Prostate gland (tissue), 2 donors: ENCODE data around the gene STAT5B. TPM values are rescaled to one million over a fixed set of nuclear protein-coding genes. Genes with fewer than 3 reads are reported as not detected.
A peak's percentile ranks its signal among the peaks of the same experiment; 100 is the strongest.

Experiments used
- DNase-seq: peaks from one replicate; pipeline ENCODE4 v3.0.0-alpha.2; 2019; ENCODE audit warnings: low spot score
- H3K27ac ChIP-seq, 2 donors: fragments of 200-600 bp; sonication (generic); 2 replicates each; pipeline ENCODE4 v1.5.1; 2017 to 2019
- H3K27me3 ChIP-seq: fragments of 200-600 bp; sonication (generic); replicated peaks from 2 replicates; pipeline ENCODE4 v1.5.1; 2019; ENCODE audit not compliant: insufficient read depth
- H3K36me3 ChIP-seq, 2 donors: fragments of 200-600 bp; sonication (generic); 1 replicate in 1 of 2; 2 replicates in 1 of 2; pipeline versions ENCODE4 v1.5.1 to v1.8.1; 2017 to 2019
- H3K4me1 ChIP-seq: fragments of 200-600 bp; sonication (generic); replicated peaks from 2 replicates; pipeline ENCODE4 v1.5.1; 2019
- H3K4me3 ChIP-seq, 2 donors: fragments of 200-600 bp; sonication (generic); 2 replicates each; pipeline ENCODE4 v1.5.1; 2017 to 2019
- H3K9me3 ChIP-seq: fragments of 200-600 bp; sonication (generic); 2 replicates; pipeline ENCODE4 v1.5.1; 2017
- CTCF ChIP-seq, 4 experiments: fragments of 200-600 bp in 2 of 4; fragments of 450-650 bp in 2 of 4; sonication (generic) in 2 of 4; IDR thresholded peaks; 1 replicate in 3 of 4; 2 replicates in 1 of 4; pipeline ENCODE4 v1.5.1; 2016 to 2019; ENCODE audit warnings: antibody characterized with exemption in 4 of 4, mild to moderate bottlenecking in 2 of 4, moderate library complexity in 2 of 4
- POLR2A ChIP-seq: fragments of 450-650 bp; IDR thresholded peaks from one replicate; pipeline ENCODE4 v1.6.1; 2016; ENCODE audit warnings: antibody characterized with exemption, mild to moderate bottlenecking
- POLR2AphosphoS5 ChIP-seq: sonication (generic); formaldehyde crosslinking; IDR thresholded peaks from one replicate; pipeline ENCODE4 v1.6.1; 2017; ENCODE audit warnings: antibody characterized with exemption
- WGBS: methylation state at CpG from one replicate; pipeline ENCODE4 v1.1.5; 2018; 5-methylcytosine and 5-hydroxymethylcytosine counted together
- intact Hi-C: fragments of 100-400 bp; cut with DNase I; formaldehyde crosslinking; loops from one replicate; pipeline ENCODE4 v1.14.2; 2022
- total RNA-seq, 2 donors: library from RNA; depleted of rRNA; stranded (reverse); fragments of >200 nt; gene quantifications; one replicate each; pipeline ENCODE4 v1.1.0, GENCODE V29; 2016

The STAT5B gene
- total RNA-seq, 2 donors from 2014 or later, result 58.0 to 83.8 TPM

- Histone ChIP-seq H3K9me3 (no peaks in the 10 kb centered on the region), H3K27me3 (no peaks in the 10 kb centered on the region), H3K4me1 (peaks cover 7% of the 10 kb centered on the region), H3K27ac (peak overlapping the region; percentile 71 to 81), H3K36me3 (no peaks in the 10 kb centered on the region), H3K4me3 (no peak overlapping the region)
- intact Hi-C loops, result loop anchor here (5.0 kb wide), 1 partner anchor 206 kb away; no protein-coding TSS in a partner anchor
- TF ChIP-seq POLR2AphosphoS5 (peak; percentile 51), CTCF (IDR thresholded peaks at IDR 0.05) (no peak)
- peak; percentile 65 for DNase-seq
- WGBS, result 47% methylated on average over 19 of the region's 19 CpGs
These were observed 35.2 kb upstream of the STAT5B start for GRCh38 chr17:42311240-42312034.

GRCh38 chr17:42310787-42311215, 34.6 kb upstream of the STAT5B start:
- no peak for DNase-seq
- WGBS, result 68% methylated on average over 9 of the region's 9 CpGs
- H3K4me1 ChIP-seq, result peaks cover 7% of the 10 kb centered on the region
- no peak overlapping the region for H3K4me3 ChIP-seq
- TF ChIP-seq CTCF (IDR thresholded peaks at IDR 0.05) (no peak), POLR2A (no peak), POLR2AphosphoS5 (no peak)
- H3K27ac ChIP-seq, result peak overlapping the region; percentile 71 to 81
- H3K36me3 ChIP-seq, result no peaks in the 10 kb centered on the region
- intact Hi-C loops, result loop anchor here (5.0 kb wide), 1 partner anchor 206 kb away; no protein-coding TSS in a partner anchor
- H3K9me3 ChIP-seq, result no peaks in the 10 kb centered on the region
- no peaks in the 10 kb centered on the region for H3K27me3 ChIP-seq

- Histone ChIP-seq H3K36me3 (no peaks in the 10 kb centered on the region), H3K9me3 (no peaks in the 10 kb centered on the region), H3K27me3 (no peaks in the 10 kb centered on the region), H3K4me3 (no peak overlapping the region), H3K4me1 (peaks cover 7% of the 10 kb centered on the region), H3K27ac (peak overlapping the region; percentile 71 to 81)
- intact Hi-C loops, result loop anchor here (5.0 kb wide), 1 partner anchor 207 kb away; no protein-coding TSS in a partner anchor
- no peak for DNase-seq
- TF ChIP-seq CTCF (IDR thresholded peaks at IDR 0.05) (no peak), POLR2AphosphoS5 (no peak), POLR2A (no peak)
- WGBS, result 66% methylated on average over 19 of the region's 19 CpGs
These were observed 34.0 kb upstream of the STAT5B start for GRCh38 chr17:42309986-42310786.

GRCh38 chr17:42309142-42309541, 33.0 kb upstream of the STAT5B start:
- Histone ChIP-seq H3K4me1 (peaks cover 7% of the 10 kb centered on the region), H3K36me3 (no peaks in the 10 kb centered on the region), H3K4me3 (no peak overlapping the region), H3K9me3 (no peaks in the 10 kb centered on the region), H3K27ac (peak overlapping the region in 1 of 2 donors; percentile 18), H3K27me3 (no peaks in the 10 kb centered on the region)
- TF ChIP-seq POLR2A (no peak), POLR2AphosphoS5 (no peak), CTCF (IDR thresholded peaks at IDR 0.05) (no peak)
- no peak for DNase-seq
- WGBS, result 74% methylated on average over 9 of the region's 9 CpGs
- intact Hi-C loops, result no loop called here
